Fibroblast of skin of abdomen (primary cell): ENCODE results near the gene PTPRE.
A peak's percentile ranks its signal among the peaks of the same experiment; 100 is the strongest.

Source experiments
- DNase-seq: peaks from one replicate; pipeline ENCODE4 v3.0.0-alpha.2; 2013

Gene PTPRE

DNA sequence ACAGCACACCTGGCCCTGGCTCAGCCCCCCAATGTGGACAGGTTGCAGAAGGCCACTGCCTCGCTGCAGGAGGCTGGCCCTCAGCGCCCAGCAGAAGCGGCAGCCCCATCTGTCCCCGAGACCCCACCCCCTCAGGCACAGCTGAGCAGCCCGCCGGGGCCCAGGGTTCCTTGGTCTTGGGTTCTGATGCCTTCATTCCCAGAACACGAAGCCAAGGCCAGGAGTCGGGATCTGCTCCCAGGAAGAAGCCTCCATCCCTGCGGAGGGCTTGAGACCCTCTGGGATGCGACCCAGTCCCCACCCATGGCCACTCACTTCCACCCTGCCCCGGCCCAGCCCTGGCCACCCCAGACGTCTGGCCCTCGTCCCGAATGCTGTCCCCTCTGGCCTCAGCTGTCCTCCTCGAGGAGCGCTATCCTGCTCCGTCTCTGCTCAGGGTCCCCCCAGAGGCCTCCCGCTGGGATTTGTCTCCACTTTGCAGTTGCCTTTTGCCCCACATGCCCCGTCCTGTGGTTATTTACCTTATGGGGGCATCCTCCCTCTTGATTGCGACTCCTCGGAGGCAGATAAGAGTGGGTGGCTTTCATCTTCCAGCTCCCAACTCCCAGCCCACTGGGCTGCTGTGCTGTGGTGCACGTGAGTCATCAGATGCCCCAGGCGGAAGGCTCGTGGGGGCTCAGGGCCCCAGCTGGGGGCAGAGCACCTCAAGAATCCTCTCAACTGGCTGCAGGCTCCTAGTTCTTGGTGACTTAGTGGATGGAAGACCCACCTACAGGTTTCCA, 121.8 kb downstream of the PTPRE start:
- DNase-seq = no peak

DNA sequence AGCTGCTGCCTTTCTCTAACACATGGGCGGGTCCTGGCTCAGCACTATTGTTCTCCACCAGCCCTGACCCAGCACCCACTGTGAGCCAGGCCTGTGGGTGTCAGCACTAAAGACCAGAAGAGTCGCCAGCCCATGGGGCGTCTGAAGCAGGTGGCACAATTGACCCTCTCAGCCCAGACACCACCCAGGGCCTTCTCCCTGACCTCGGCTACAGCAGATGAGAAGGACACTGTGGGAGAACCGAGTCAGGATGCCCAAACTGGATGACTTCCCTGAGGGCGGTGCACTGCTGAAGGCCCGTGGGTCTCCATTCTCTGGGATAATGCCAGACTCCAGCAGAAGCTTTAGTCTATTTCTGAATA, 122.4 kb downstream of the PTPRE start:
- no peak for DNase-seq

DNA sequence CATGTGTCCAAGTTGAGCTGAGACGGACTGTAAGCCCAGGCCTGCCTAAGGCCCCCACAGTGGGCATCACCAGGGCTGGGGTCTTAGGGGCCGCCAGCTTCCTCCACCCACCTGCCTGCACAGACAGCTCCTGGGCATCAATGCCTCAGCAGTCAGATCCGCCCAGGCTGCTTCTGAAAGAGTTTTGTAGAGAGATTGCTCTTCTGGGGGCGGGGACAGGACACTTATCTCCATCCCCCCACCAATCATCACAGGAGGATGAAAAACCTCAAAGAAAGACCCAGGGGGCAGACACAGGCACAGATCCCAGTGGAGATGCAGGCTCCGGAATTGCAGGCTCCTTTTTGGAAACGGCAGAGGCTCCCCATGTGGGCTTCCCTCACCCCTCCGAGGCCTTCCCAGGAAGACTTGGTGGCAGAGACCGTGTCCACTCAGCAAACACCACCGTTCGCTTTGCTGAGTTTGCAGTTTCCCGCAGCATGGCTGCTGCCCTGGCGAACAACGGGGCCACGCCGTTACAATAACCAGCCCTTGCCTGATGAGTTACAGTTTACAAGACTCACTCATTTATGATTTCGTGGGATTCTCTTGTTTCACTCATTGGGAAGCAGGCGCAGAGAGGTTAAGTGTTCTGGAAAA, 122.9 kb downstream of the PTPRE start:
- no peak for DNase-seq

DNA sequence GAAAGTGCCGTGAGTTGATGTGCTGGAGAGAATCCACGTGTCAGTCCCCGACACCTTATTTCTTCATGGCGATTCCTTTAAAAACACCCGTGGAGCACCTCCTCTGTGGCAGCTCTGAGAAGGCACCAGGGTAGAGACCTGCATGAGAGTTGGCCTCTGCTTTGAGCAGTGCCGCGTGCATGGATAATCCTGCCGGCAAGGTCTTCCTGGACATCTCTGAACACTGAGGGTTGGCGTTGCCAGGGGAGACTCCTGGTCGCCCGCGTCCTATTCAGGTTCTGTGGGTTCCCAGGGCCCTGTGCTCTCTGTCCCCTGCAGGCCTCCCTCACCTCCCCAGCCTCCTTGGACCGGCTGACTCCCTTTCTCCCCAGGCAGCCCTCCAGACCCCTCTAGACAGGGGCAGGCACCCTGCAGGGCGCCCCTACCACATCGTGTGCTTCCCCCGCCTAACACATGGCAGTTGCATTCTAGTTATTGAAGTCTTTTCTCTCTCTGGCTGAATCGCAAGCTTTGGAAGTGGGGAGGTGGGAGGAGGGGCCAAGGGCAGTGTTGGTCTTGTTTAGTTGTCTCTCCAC, 123.7 kb downstream of the PTPRE start:
- no peak for DNase-seq

DNA sequence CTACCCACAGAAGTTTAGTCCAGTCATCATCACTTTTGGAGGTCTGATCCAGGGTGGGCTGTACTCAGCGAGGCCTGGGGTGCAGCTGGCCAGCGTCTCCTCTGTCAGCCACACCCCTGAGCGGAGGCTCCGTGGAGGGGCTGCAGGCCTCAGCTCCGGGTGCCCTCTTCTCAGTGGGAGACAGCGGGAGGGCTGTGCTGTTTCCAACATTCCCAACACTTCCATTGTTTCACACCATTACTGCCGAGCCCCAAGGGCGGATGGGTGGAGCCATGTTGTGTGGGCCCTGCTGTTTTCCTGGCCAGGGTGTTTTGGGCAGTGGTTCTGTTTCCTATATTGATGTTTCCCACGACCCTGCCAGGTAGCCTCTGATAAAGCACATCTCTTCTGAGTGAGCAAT, 124.3 kb downstream of the PTPRE start:
- no peak for DNase-seq

DNA sequence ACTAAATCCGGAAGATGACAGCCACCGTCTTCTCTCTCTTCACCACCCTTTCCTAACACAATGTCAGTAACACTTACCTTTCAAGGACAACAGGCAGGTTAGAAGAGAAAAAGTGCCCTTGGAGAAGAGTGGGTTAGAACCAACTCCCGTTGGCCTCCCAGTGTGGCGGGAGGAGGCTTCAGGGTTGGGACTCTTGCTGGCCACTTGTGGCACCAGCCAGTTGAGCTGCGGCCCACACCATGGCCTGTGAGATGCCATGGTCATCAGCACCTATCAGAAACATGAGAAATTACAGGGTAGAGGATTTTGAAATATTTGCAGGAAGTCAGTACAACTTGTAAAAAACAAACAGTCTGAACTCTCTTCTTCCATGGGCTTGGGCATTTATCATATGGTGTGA, 125.6 kb downstream of the PTPRE start:
- DNase-seq = no peak

DNA sequence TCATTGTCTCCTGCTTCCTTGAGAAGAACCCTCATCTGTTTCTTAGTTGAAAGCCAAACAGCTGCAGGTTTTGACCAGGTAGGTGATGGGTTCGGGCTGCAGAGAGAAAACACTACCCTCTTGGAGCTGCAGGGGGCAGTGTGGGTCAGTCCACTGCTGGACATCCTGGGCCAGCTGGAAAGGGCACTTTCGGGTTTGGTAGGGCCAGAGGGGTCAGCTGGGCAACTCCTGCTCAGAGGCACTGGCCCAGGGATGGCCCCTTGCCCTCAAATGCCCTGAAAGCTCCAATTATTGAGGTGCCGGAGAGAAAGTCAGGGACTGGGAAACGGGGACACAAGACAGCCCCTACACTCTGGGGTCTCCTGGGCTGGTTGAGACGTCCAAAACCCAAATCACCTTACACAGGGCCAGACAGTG, 128.7 kb downstream of the PTPRE start:
- DNase-seq = no peak

DNA sequence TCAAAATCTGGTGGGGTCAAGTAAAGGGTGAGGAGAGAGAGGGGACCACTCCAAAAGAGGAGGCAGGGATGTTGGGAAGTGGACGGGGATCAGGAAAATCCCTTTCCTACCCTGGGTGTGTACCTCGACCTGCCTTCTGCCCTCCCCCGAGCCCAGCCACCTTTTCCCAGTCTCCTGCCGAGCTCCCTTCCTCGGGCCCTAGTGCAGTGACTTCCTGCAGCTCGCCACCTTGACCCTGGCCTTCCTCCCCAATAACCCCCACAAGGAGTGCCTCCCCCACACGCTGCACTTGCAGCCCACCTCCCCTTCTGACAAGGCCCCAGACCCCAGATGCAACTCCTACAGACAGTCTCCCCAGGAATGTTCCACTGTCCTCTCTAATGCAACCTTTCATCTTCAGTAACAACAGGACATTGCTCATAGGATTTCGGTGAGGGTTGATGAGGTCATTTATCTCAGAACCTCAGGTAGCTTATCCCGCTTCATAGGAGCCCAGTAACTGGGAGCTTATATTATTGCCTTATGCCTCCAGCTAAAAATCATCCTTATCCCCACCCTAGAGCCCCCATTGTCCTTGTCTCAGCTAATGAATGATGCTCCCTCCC, 129.2 kb downstream of the PTPRE start:
- no peak for DNase-seq

DNA sequence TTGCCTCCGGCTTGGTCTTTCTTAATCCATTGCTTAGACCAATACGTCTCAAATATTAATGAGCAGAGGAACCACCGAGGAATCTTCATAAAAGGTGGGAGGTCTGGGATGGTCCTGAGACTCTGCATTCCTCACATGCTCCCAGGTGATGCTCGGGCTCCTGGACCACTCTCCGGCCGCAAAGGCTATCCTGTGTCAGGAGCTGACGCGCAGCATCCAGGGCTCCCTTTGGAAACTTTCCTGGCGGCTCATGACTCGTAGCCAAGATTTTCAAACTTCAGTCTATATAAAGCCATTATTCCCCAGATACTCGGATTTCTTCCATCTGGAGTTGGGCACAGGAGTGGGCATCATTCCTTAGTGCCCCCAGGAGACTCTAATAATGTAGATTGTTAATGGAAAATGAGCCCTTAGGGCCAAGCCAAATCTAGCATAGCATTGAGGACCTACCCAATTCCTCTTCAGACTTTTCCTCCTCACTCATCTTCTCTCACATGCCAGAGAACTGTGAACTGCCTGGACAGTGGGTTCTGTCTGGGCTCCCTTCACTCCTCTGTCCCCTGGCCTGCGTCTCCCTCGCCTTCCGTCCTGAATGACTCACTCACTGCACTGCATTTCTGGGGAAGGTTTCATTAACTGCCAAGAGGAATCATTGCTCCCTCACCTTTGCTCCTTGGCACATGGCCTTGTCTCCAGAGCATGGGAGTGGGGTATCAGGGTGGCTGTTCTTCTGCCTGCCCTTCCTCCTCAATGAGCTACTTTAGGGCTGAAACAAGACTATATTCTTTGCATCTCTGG, 130.0 kb downstream of the PTPRE start:
- peak; percentile 5 for DNase-seq

DNA sequence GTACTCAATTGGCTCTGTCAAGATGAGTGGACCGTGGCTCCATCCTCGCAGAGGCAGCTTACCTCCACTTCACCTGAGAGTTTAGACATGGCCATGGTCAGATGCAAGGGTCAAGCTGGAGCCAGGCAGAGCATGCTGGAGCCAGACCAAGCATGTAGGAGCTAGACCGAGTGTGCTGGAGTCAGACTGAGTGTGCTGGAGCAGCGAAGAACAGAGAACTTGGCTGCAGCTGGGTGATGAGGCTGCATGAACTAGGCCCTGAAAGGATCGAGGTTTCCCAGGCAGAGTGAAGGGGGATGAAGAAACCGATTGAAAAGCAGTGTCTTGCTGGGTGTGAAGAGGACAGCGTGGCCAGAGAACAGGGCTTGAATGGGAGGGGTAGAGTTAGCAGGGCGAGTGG, 133.2 kb downstream of the PTPRE start:
- no peak for DNase-seq

DNA sequence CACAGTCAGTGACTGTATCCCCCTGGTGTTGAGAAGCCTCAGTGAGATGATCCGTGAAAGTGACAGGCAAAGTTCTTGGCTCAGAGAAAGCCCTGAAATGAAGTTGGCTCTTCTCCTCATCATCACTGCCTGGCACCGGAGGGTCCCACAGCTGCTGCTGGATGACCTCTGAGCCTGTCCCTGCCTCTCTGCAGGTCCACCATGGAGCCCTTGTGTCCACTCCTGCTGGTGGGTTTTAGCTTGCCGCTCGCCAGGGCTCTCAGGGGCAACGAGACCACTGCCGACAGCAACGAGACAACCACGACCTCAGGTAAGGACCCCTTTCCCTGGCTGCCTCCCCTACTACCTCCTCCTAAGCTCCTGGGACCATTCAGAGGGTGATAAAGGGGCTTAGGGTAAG, 133.8 kb downstream of the PTPRE start:
- no peak for DNase-seq

DNA sequence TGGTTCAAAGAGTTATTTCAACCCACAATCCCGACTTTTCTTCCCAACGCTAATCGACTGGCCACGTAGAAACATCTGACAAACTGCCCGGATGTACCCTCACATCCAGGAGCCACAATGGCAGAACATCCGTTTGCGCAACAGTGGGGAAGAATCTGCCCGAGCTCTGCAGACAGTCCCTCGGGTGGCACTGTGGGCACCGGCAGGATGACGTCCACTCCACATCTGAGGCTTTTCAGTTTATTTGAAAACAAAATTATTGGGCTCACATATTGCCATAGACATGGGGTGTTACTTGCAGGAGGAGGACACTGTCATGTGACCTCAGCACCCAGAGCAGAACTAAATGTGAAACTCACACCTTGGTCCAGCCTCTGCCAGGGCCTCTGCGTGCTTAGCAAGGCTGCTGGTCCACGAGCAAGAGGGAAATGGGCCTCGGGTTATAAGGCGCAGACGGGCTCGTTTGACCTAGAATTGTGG, 135.3 kb downstream of the PTPRE start:
- no peak for DNase-seq

DNA sequence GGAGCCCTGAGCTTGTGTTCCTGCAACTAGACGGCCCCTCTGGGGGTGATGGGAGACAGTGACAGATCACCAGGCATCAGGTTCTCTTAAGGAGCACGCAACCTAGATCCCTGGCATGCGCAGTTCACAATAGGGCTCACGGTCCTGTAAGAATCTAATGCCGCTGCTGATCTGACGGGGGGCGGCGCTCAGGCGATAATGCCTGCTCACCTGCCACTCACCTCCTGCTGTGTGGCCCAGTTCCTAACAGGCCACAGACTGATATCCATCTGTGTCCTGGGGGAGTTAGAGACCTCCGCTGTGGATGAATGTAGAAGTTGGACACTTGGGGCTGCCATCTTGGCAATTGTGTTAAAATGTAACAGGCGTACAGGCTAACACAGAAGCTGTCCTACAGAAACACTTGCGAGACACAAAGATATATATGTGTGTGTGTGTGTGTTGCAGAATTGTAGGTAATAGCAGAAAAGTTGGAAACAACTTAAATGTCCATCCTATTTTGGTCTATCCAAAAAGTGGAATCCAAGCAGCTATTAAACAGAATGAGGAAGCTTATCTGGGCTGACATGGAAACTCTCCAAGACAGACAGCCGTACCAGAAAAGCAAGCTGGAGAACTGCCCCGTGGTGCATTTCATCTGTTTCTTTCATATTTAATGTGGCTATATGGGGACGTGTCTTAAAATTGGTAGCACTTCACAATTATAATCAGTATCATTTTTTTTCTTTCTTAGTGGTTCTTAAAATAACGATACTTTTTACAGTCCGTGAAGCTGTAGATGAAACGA, 136.5 kb downstream of the PTPRE start:
- no peak for DNase-seq

DNA sequence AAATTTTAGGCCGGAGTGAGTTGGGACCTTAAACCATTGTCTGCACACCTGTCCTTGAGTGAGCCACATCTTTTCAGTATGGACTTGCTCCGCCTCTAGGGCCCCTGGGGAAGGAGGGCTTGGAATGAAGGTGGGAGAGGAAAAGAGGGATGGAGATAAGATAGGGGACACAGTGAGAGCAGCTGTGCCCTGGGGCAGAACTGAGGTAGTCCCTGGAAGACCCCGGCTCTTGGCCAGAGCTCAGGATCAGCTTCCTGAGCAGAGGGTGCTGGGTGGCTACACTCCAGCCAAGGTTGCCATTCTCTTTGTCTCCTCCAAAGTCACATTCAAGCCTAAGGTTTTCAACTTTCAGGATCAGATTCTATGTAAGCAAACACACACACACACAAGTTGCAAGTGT, 137.3 kb downstream of the PTPRE start:
- DNase-seq = no peak

DNA sequence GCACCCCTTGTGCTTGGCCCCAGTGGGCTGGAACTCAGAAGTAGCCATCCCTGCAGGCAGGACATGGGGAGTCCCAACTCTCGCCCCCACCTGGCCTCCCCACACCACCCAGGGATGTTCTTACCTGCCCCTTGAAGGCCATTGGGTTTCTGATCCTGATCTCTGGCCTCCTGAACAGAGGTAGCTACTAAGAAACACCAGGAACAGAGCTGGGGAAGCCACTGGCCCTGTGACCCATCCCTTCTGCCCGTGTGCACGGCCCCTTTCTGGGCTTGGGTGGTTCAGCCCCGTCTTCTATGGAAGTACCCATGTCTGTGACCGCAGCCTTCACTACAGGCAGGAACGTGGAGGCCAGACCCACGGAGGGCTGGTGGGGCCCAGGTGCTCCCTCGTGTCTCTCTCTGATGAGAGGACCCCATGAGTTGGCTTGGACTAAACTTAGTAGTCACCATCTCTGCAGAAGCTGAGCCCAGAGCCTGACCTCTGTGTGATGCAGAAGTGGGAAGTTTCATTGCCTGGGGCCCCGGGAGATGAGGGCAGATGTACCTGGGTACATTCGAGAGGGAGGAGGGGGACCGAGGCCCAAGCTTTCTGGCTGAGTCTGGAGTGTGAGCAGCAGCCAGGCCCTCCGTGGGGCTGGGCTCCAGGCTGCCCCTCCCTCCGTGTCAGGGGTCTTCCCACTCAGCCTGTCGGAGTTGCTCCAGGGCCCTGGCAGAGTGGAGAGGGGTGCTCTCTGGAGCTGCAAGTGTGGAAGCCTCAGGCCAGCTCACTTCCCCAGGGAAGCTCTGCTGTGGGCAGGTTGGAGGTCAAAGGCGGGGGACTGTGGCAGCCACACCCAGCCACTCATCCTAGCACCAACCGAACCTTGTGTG, 138.3 kb downstream of the PTPRE start:
- DNase-seq = no peak

DNA sequence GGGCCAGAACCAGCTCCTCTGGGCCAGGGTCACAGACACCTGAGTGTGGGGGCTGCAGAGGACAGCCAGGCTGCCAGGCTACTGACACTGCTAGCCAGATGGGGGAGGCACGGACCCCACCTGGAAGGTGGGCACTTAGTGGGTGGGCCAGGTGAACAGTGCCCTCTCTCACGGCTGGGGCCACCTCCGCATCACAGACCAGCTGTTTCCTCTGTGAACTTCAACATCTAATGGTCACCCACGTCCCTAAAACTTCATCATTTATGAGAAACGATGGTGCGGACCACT, 138.9 kb downstream of the PTPRE start:
- DNase-seq = no peak

DNA sequence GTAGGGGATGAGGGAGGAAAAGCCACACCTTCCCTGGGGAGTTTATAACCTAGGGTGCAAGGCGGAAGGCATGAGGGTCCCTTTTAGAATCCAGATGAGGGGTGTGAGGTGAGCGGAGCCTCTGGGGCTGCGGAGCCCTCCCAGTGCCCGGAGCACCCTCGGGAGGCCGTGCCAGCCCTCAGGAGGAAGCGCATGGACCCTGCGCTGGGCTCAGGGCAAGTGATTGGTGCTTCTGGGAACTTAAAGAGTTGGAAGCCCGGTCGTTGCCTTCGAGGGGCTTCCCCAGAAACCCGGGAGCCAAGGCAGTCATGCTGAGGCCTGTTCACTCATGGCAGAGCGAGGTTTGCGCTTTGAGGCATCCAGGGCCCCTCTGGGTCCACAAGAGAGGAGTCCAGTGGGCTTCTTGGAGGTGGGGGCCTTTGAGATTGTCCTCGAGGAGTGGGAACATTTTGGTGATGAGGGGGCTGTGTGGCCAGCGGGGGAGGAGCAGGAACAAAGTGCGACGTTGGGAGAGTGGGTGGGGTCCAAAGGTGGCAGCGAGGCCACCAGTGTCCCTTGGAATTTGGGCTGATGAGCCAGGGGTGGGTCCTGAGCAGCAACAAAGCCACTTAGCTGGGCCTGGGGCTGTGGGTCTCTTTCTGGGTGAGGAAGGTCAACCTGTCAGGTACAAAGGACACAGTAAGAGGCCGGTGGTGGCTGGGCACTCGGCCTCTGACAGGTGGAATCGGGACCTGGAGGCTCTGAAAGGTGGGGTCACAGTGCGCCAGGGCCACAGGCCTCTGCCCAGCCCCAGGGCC, 139.5 kb downstream of the PTPRE start:
- DNase-seq = no peak

DNA sequence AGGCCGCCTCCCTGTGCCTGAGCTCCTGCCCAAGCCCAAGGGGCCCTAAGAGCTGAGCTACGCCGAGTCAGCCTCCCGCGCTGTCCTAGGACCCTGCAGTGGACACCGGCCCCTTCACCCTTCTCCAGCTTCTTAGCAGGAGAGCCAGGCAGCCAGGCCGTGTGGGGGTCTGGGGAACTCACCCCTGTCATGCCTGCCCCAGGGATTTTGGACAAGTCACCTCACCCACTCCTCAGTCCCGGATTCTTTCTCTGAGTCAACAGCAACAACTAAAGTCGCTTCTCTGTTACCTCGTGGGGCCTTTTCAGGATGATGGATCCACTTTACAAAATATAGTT, 140.0 kb downstream of the PTPRE start:
- no peak for DNase-seq

DNA sequence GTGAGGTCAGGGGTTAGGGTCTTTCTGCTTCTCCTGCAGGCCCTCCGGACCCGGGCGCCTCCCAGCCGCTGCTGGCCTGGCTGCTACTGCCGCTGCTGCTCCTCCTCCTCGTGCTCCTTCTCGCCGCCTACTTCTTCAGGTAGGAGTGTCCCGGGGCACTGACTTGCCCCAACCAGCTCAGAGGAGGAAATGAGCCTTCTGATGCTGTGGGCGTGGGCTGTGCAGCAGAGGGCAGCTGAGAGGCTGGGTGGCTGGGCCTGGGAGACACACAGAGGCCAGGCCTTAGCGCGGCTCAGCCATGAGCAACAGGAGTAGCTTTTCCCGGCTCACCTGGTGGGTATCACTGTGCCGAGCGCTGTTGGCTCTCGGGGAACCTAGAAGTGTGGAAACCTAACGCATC, 140.4 kb downstream of the PTPRE start:
- no peak for DNase-seq
